ENCODE data around the gene FAM98B.

FAM98B gene

DNA sequence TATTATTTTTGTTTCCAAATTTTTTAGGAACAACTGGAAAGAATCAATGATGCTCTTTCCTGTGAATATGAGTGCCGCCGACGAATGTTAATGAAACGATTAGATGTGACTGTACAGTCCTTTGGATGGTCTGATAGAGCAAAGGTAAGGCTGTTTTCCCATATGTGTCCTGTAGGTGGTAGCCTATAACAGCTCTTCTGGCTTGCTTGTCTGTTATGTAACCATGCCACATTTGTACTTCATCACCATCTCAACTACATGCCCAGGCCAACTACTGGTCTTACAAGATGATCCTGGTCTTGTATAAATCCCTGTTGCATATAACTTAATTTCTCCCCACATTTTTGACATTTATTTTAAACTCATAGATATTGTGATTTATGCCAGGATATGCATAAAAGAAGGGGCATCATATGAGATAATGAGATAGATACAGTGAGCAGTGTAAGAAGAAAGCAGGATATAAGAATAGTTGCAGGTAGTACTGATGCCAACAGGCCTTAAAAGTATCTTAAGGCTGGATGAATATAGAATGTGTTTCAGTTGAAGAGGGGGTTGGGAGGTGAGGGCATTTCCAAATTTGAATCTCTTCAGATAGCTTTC lies 20.3 kb downstream of the FAM98B start:
- Mint-ChIP-seq H3K27ac (peak overlapping the region; percentile 15), H3K4me1 (peaks cover 3% of the 10 kb centered on the region), H3K36me3 (peaks cover 25% of the 10 kb centered on the region), H3K27me3 (no peaks in the 10 kb centered on the region), H3K9me3 (no peaks in the 10 kb centered on the region), H3K4me3 (no peak overlapping the region)
- peak in 1 of 2 donors; percentile 46 for DNase-seq (ENCODE audit: low spot score in 2 of 2)
- ATAC-seq (ENCODE audit: low read depth), result peak; percentile 99

DNA sequence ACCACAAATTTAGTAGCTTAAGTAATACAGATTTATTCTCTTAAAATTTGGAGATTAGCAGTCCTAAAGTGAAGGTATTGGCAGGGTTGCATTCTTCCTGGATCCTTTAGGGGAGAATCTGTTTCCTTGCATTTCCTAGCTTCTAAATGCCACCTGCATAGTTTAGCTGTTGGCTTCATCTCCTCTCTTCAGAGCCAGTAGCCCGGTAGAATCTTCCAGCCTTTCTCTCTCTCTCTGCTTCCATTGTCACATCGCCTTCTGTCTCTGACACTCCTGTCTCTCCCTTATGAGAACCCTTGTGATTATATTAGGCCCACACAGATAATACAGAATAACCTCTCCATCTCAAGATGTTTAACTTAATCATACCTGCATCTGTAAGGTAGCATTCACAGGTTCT lies 21.4 kb downstream of the FAM98B start:
- ATAC-seq (ENCODE audit: low read depth), result no peak
- no peak overlapping the region for H3K27ac Mint-ChIP-seq

DNA sequence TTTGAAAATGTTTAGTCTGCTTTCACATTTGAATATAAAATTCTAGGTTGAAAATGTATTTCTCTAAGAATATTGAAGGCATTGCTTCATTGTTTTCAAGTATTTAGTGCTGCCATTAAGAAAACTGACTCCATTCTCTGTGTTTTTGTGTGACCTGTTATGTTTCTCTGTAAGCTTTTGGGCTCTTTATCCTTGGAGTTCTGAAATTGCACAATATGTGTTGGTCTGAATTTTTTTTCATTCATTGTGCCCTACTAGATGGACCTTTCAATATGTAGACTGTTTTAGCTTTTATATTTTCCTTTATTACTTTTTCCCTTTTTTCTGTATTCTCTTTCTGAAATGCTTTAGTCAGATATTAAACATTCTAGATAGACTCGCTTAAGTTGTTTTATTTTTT lies 22.2 kb downstream of the FAM98B start:
- Mint-ChIP-seq H3K27ac (peak overlapping the region; percentile 51), H3K36me3 (peaks cover 27% of the 10 kb centered on the region), H3K27me3 (no peaks in the 10 kb centered on the region), H3K9me3 (no peaks in the 10 kb centered on the region), H3K4me3 (no peak overlapping the region), H3K4me1 (peaks cover 5% of the 10 kb centered on the region)
- DNase-seq (ENCODE audit: low spot score in 2 of 2) (no peak), ATAC-seq (ENCODE audit: low read depth) (no peak)

More for the DNA sequence above, 21.4 kb downstream of the FAM98B start:
- peaks cover 5% of the 10 kb centered on the region for H3K4me1 Mint-ChIP-seq
- H3K27me3 Mint-ChIP-seq, result no peaks in the 10 kb centered on the region
- no peak overlapping the region for H3K4me3 Mint-ChIP-seq
- no peak for DNase-seq (ENCODE audit: low spot score in 2 of 2)
- no peaks in the 10 kb centered on the region for H3K9me3 Mint-ChIP-seq
- peaks cover 27% of the 10 kb centered on the region for H3K36me3 Mint-ChIP-seq

DNA sequence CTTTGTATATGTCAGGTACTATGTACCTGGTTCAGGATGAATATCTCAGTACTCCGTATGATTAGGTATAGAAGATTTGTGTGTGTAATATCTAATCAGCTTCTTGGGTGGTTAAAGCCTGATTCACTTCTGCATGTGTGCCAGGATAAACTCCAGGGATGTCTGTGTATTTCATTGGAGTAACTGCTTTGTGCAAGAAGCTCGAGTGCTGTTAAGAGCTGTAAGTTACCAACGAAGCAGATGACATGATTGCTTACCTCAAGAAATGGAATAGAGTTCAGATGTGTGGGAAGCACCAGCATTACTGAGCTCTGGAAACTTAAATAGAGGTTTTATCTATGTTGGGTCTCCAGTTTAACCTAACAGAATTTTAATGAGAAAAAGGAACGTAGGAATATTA lies 23.7 kb downstream of the FAM98B start:
- H3K27me3 Mint-ChIP-seq, result no peaks in the 10 kb centered on the region
- DNase-seq (ENCODE audit: low spot score in 2 of 2) (no peak), ATAC-seq (ENCODE audit: low read depth) (no peak)
- H3K4me3 Mint-ChIP-seq, result no peak overlapping the region
- no peaks in the 10 kb centered on the region for H3K9me3 Mint-ChIP-seq
- H3K4me1 Mint-ChIP-seq, result peaks cover 5% of the 10 kb centered on the region
- no peak overlapping the region for H3K27ac Mint-ChIP-seq
- peaks cover 34% of the 10 kb centered on the region for H3K36me3 Mint-ChIP-seq

DNA sequence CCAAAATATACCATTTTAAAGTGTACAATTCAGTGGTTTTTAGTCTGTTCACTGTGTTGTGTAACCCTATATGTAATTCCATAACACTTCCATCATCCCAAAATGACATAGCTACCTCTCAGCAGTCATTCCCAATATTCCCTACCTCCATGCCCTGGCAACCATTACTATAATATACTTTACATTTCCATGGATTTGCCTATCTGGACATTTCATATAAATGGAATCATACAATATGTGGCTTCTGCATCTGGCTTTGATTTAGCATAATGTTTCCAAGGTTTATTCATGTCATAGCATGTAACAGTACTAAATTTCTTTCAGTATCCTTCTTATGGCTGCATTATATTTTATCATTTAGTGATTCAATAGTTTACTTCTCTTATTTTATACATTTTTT lies 25.3 kb downstream of the FAM98B start:
- Mint-ChIP-seq H3K27me3 (no peaks in the 10 kb centered on the region), H3K27ac (no peak overlapping the region), H3K4me1 (peaks cover 3% of the 10 kb centered on the region), H3K9me3 (no peaks in the 10 kb centered on the region), H3K36me3 (peaks cover 32% of the 10 kb centered on the region), H3K4me3 (no peak overlapping the region)
- ATAC-seq (ENCODE audit: low read depth), result no peak
- DNase-seq (ENCODE audit: low spot score in 2 of 2), result no peak

DNA sequence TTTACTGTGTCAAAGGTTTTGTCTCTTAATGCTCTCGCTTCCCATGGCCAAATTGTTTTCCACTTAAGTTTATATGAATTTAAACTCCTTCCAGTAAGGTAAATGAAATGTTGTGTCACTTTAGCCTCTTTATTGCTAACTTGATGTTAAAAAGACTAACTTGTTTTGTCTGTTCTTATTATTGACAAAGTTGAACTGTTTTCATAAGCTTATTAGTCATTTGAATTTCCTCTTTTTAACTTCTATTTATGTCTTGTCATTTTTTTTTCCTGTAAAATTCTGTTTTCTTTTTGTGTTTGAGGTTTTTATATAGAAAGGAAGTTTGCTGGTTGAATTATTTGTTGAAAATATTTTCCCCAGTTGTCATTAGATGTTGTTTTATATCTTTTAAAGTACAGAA lies 25.8 kb downstream of the FAM98B start:
- Mint-ChIP-seq H3K36me3 (peaks cover 28% of the 10 kb centered on the region), H3K4me3 (no peak overlapping the region), H3K27ac (no peak overlapping the region)

DNA sequence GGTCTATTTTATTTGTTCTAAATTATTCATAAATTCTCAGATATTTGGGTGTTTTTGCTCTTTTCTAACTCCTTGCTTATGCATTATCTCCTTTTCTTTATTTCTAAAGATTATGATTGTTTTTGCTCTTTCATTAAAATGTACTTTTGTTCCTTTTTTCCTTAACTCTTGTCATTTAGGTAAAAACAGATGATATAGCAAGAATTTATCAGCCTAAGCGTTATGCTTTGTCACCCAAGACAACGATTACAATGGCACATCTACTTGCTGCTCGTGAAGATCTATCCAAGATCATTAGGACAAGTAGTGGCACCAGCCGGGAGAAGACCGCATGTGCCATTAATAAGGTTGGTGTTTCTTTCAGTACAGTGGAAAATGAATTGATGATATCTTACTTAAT lies 27.2 kb downstream of the FAM98B start:
- DNase-seq (ENCODE audit: low spot score in 2 of 2) (no peak), ATAC-seq (ENCODE audit: low read depth) (no peak)
- H3K36me3 Mint-ChIP-seq, result peaks cover 23% of the 10 kb centered on the region
- no peaks in the 10 kb centered on the region for H3K27me3 Mint-ChIP-seq
- no peak overlapping the region for H3K27ac Mint-ChIP-seq
- no peaks in the 10 kb centered on the region for H3K9me3 Mint-ChIP-seq
- peaks cover 2% of the 10 kb centered on the region for H3K4me1 Mint-ChIP-seq
- H3K4me3 Mint-ChIP-seq, result no peak overlapping the region

More for the DNA sequence above, 25.8 kb downstream of the FAM98B start:
- H3K9me3 Mint-ChIP-seq, result no peaks in the 10 kb centered on the region
- ATAC-seq (ENCODE audit: low read depth), result no peak
- DNase-seq (ENCODE audit: low spot score in 2 of 2), result no peak
- H3K4me1 Mint-ChIP-seq, result peaks cover 2% of the 10 kb centered on the region
- no peaks in the 10 kb centered on the region for H3K27me3 Mint-ChIP-seq

DNA sequence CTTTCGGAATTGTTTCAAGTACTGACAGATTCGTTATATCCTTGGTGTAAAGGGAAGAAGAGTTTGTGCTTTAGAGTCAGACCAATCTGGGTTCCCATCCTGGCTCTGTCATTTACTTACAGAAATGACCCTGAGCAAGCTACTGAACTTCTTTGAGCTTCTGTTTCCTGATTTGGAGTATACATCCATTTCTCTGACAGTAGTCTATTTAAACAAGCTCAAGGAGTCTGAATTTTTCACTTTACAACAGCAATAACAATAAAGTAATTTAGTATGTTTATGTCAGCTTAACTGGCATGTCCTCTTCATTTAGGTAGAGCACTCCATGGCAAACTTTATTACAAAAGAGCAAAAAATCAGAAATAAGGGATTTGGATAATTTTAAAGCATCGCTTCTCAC lies 27.8 kb downstream of the FAM98B start:
- Mint-ChIP-seq H3K4me1 (peaks cover 2% of the 10 kb centered on the region), H3K9me3 (no peaks in the 10 kb centered on the region), H3K27me3 (no peaks in the 10 kb centered on the region), H3K36me3 (peaks cover 19% of the 10 kb centered on the region), H3K4me3 (no peak overlapping the region), H3K27ac (no peak overlapping the region)
- DNase-seq (ENCODE audit: low spot score in 2 of 2) (no peak), ATAC-seq (ENCODE audit: low read depth) (no peak)

DNA sequence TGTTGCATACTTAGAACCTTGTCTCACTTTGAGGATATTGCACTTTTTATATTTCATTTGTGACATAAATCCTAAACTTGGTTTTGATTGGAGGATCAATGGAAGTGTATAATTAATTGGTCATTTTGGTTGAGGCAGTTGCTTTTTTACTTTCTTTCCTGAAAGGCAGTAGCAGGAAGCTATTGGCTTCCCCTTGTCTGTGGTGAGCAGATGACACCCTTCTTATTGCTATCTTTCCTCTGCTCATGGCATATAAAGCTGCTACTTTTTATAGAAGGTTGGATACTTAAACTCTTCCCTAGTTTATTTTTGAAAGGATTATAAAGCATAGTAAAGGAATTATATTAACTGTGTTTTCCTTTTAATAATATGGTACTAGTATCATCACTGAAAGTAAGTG lies 28.6 kb downstream of the FAM98B start:
- no peak for DNase-seq (ENCODE audit: low spot score in 2 of 2)

DNA sequence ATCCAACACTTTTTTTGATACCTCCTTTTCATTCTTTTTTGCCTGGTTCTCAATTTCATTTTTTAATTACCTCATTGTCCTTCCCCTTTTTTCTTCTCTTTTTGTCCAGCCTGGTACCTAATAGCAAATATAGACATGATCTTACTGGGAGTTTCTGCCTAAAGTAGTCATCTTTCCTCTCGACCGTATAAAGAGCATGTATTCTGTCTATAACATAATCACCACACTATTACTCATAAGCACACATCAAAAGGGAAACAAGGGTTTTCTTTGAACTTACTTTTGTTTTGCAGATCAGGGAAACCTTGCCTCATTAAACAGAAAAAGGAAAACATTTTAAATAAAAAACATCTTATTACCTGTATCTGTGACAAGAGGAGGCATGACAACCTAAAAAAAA lies 33.0 kb downstream of the FAM98B start:
- ATAC-seq (ENCODE audit: low read depth) (no peak), DNase-seq (ENCODE audit: low spot score in 2 of 2) (no peak)
- peak overlapping the region; percentile 62 for H3K27ac Mint-ChIP-seq
- peaks cover 3% of the 10 kb centered on the region for H3K4me1 Mint-ChIP-seq
- H3K4me3 Mint-ChIP-seq, result no peak overlapping the region
- peaks cover 11% of the 10 kb centered on the region for H3K36me3 Mint-ChIP-seq
- no peaks in the 10 kb centered on the region for H3K27me3 Mint-ChIP-seq
- H3K9me3 Mint-ChIP-seq, result no peaks in the 10 kb centered on the region

More for the DNA sequence above, 28.6 kb downstream of the FAM98B start:
- H3K4me3 Mint-ChIP-seq, result no peak overlapping the region
- H3K27me3 Mint-ChIP-seq, result no peaks in the 10 kb centered on the region
- peak overlapping the region; percentile 14 for H3K27ac Mint-ChIP-seq
- H3K4me1 Mint-ChIP-seq, result peaks cover 5% of the 10 kb centered on the region
- peaks cover 16% of the 10 kb centered on the region for H3K36me3 Mint-ChIP-seq
- no peak for ATAC-seq (ENCODE audit: low read depth)
- no peaks in the 10 kb centered on the region for H3K9me3 Mint-ChIP-seq

DNA sequence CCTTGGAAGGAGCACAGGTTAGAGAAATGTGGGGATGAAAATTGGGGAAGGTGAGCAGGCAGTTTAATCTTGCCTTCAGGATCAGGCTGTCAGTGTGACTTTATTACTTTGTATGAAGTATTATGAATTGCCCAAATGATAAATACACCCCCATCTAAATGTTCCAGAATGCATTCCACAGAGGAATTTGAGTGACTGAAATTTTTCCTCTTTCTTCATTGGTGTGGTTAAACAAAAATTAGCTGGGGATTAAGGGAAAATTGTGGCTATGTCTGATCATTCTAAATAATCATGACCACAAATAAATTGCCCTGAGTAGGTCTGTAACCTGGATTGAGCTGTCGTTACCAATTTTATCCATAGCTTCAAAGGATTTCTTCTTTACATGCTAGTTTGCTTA lies 33.5 kb downstream of the FAM98B start:
- no peak overlapping the region for H3K4me3 Mint-ChIP-seq
- H3K36me3 Mint-ChIP-seq, result peaks cover 8% of the 10 kb centered on the region
- no peaks in the 10 kb centered on the region for H3K9me3 Mint-ChIP-seq
- no peak for ATAC-seq (ENCODE audit: low read depth)
- no peak for DNase-seq (ENCODE audit: low spot score in 2 of 2)
- no peaks in the 10 kb centered on the region for H3K27me3 Mint-ChIP-seq
- peaks cover 3% of the 10 kb centered on the region for H3K4me1 Mint-ChIP-seq
- peak overlapping the region; percentile 62 for H3K27ac Mint-ChIP-seq

DNA sequence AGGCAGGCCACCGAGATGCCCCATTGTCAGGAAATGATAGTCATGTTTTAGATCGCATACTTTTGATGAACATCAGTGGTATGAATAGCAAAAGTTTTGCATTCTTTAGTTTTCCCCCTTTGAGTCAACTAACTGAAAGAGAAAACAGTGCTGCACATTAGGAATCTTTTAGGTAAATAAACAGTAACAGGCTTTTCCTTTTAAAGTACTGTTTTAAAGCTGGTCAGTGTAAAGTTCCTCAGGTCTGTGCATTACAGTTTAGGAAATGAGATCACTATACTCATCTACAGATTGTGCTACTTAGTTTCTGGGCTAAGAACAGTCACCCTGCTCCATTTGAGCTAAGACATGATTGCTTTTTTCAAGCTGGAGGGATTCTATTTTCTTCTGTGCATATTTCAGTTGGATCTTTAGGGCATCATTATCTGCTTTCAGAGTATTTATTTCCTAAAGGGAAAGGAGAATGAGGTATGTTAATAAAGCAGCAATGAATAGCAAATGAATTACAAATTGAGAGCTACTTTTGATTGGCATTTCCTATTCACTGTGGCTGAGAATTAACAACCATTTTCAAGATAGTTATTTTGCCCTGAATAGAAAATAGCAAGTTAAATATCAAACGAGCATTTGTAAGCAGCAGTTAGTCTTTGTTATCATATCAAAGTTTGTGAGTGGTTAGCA lies 36.5 kb downstream of the FAM98B start:
- DNase-seq (ENCODE audit: low spot score in 2 of 2) (no peak), ATAC-seq (ENCODE audit: low read depth) (no peak)
- no peak overlapping the region for H3K4me3 Mint-ChIP-seq
- H3K9me3 Mint-ChIP-seq, result no peaks in the 10 kb centered on the region
- peaks cover 12% of the 10 kb centered on the region for H3K36me3 Mint-ChIP-seq
- no peaks in the 10 kb centered on the region for H3K27me3 Mint-ChIP-seq
- peaks cover 3% of the 10 kb centered on the region for H3K4me1 Mint-ChIP-seq
- peak overlapping the region; percentile 2 for H3K27ac Mint-ChIP-seq

DNA sequence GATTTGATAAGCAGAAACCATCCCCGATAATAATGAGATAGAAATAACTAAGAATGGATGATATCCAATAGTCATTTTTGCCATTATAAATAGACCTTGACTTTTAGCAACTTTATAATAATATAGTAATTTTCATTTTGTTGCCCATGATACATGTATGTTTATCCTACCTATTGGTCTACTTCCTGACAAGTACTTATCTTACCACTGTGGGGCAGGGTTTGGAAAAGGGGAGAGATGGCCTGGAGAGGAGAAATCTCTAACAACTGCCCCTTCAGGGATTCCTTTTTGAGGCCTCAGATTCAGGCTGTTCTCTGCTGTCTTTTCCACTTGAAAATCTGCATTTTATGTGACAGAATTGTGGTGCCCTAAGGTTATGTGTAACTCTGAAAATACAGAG lies 42.2 kb downstream of the FAM98B start:
- Mint-ChIP-seq H3K9me3 (no peaks in the 10 kb centered on the region), H3K36me3 (peaks cover 28% of the 10 kb centered on the region), H3K27me3 (no peaks in the 10 kb centered on the region), H3K4me3 (no peak overlapping the region), H3K4me1 (no peaks in the 10 kb centered on the region), H3K27ac (peak overlapping the region; percentile 75)
- DNase-seq (ENCODE audit: low spot score in 2 of 2) (no peak), ATAC-seq (ENCODE audit: low read depth) (no peak)

DNA sequence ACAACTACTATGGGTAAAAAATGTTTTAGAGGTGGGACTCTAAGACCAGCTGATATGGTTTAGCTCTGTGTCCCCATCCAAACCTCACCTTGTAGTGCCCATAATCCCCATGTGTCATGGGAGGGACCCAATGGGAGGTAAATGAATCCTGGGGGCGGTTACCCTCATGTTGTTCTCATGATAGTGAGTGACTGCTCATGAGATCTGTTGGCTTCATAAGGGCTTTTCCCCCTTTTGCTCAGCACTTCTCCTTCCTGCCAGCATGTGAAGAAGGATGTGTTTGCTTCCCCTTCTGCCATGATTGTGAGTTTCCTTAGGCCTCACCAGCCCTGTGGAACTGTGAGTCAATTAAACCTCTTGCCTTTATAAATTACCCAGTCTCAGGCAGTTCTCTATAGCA lies 45.7 kb downstream of the FAM98B start:
- no peak for DNase-seq (ENCODE audit: low spot score in 2 of 2)
- Mint-ChIP-seq H3K4me3 (no peak overlapping the region), H3K36me3 (peaks cover 31% of the 10 kb centered on the region), H3K9me3 (no peaks in the 10 kb centered on the region), H3K27ac (no peak overlapping the region), H3K4me1 (no peaks in the 10 kb centered on the region), H3K27me3 (no peaks in the 10 kb centered on the region)
- no peak for ATAC-seq (ENCODE audit: low read depth)

DNA sequence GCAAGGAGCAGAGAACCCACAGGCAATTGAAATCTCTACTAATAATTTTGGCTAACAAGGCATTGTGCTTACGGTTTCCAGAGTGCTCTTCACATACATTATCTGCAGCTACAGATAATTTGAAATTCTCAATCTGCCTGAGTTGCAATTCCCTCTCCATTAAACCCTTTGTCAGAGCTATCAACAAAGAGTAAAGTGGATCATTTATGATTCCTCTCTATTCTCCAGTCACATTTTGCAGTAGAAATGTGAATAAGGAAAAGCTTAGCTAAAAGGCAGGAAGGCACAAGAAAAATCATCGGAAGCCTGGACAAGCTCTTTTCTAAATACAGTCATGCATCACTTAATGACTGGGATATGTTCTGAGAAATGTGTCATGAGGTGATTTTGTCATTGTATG lies 49.6 kb downstream of the FAM98B start:
- no peaks in the 10 kb centered on the region for H3K27me3 Mint-ChIP-seq
- H3K36me3 Mint-ChIP-seq, result peaks cover 44% of the 10 kb centered on the region
- ATAC-seq (ENCODE audit: low read depth) (no peak), DNase-seq (ENCODE audit: low spot score in 2 of 2) (no peak)
- no peaks in the 10 kb centered on the region for H3K4me1 Mint-ChIP-seq
- H3K9me3 Mint-ChIP-seq, result no peaks in the 10 kb centered on the region
- no peak overlapping the region for H3K27ac Mint-ChIP-seq
- H3K4me3 Mint-ChIP-seq, result no peak overlapping the region
